DND-41 (cell line): ENCODE results near the gene PFKFB3.
"Not testable (repeated sequence)": the region's sequence is repeated elsewhere in the genome, so short reads cannot be mapped to it uniquely, and the experiment has no call there.

ENCODE experiments used
- ATAC-seq: fragments of 200-7000 bp; cut with Tn5 transposase; 3 replicates; pipeline ENCODE4 v1.9.1; 2021; ENCODE audit warnings: low read depth; ENCODE audit not compliant: insufficient read depth
- DNase-seq: peaks from one replicate; pipeline ENCODE4 v3.0.0-alpha.2; 2020
- H2AFZ ChIP-seq: 2 replicates; pipeline ENCODE4 v1.6.0; 2012; ENCODE audit warnings: low read depth, low read length
- H3K27ac ChIP-seq: 2 replicates; pipeline ENCODE4 v1.5.1; 2012; ENCODE audit warnings: low read length, inconsistent platforms
- H3K27me3 ChIP-seq: fragments of 200-600 bp; sonication (generic); 2 replicates; pipeline ENCODE4 v1.6.0; 2012; ENCODE audit warnings: low read length, mild to moderate bottlenecking, inconsistent platforms; ENCODE audit not compliant: insufficient read depth, poor library complexity
- H3K36me3 ChIP-seq: 2 replicates; pipeline ENCODE4 v1.5.1; 2012; ENCODE audit warnings: low read length, inconsistent platforms; ENCODE audit not compliant: insufficient read depth
- H3K4me1 ChIP-seq: 2 replicates; pipeline ENCODE4 v1.5.1; 2012; ENCODE audit warnings: mild to moderate bottlenecking, low read length; ENCODE audit not compliant: insufficient read depth
- H3K4me2 ChIP-seq: 2 replicates; pipeline ENCODE4 v1.6.0; 2012; ENCODE audit warnings: mild to moderate bottlenecking, moderate library complexity, low read length, inconsistent platforms; ENCODE audit not compliant: insufficient read depth
- H3K4me3 ChIP-seq, 2 experiments: fragments of 200-600 bp in 1 of 2; shearing (Covaris generic) in 1 of 2; 2 replicates each; pipeline ENCODE4 v1.5.1; 2012 to 2016; ENCODE audit warnings: inconsistent platforms in 2 of 2, low read length in 2 of 2, mild to moderate bottlenecking in 2 of 2, low read depth in 1 of 2, moderate library complexity in 1 of 2
- H3K79me2 ChIP-seq: 2 replicates; pipeline ENCODE4 v1.6.0; 2012; ENCODE audit warnings: low read length, inconsistent platforms; ENCODE audit not compliant: insufficient read depth
- H3K9ac ChIP-seq: 2 replicates; pipeline ENCODE4 v1.6.0; 2012; ENCODE audit warnings: low read depth, mild to moderate bottlenecking, inconsistent platforms, low read length, moderate library complexity
- H3K9me3 ChIP-seq: 2 replicates; pipeline ENCODE4 v1.5.1; 2012; ENCODE audit warnings: low read length, moderate library complexity, mild to moderate bottlenecking, inconsistent platforms; ENCODE audit not compliant: insufficient read depth, severe bottlenecking
- H4K20me1 ChIP-seq: 2 replicates; pipeline ENCODE4 v1.6.0; 2012; ENCODE audit warnings: low read length; ENCODE audit not compliant: insufficient read depth
- CTCF ChIP-seq: IDR thresholded peaks from 2 replicates; pipeline ENCODE4 v1.5.1; 2012; ENCODE audit warnings: borderline replicate concordance, low read length, moderate library complexity, mild to moderate bottlenecking; ENCODE audit not compliant: poor library complexity, severe bottlenecking; ENCODE audit errors: extremely low read depth
- EZH2 ChIP-seq: IDR thresholded peaks from 3 replicates; pipeline ENCODE4 v1.6.1; 2012; ENCODE audit warnings: borderline replicate concordance, low read depth, mild to moderate bottlenecking, moderate library complexity, low read length, inconsistent platforms; ENCODE audit not compliant: severe bottlenecking

The PFKFB3 gene

GRCh38 chr10:6237199-6237530 lies 34.4 kb downstream of the PFKFB3 start:
- peaks cover 15% of the 10 kb centered on the region; the same call in 1 of the 2 replicates for H4K20me1 ChIP-seq
- no peak overlapping the region for H3K4me2 ChIP-seq
- H3K79me2 ChIP-seq = no peaks in the 10 kb centered on the region
- peaks cover 9% of the 10 kb centered on the region; the same call in 1 of the 2 replicates for H3K4me1 ChIP-seq
- TF ChIP-seq CTCF (no peak), EZH2 (no peak)
- H3K4me3 ChIP-seq = no peak overlapping the region
- H3K9ac ChIP-seq = no peak overlapping the region
- H3K27me3 ChIP-seq = no peaks in the 10 kb centered on the region
- peaks cover 44% of the 10 kb centered on the region for H3K36me3 ChIP-seq
- no peak overlapping the region for H2AFZ ChIP-seq
- no peaks in the 10 kb centered on the region for H3K9me3 ChIP-seq
- H3K27ac ChIP-seq = no peak overlapping the region
- ATAC-seq = no peak
- DNase-seq = no peak

- H4K20me1 ChIP-seq, H3K9ac ChIP-seq, ATAC-seq, H3K79me2 ChIP-seq, H3K4me2 ChIP-seq, H3K4me1 ChIP-seq, DNase-seq, H3K27me3 ChIP-seq, H3K27ac ChIP-seq, H2AFZ ChIP-seq, H3K4me3 ChIP-seq, H3K9me3 ChIP-seq: not testable (repeated sequence)
- peaks cover 31% of the 10 kb centered on the region for H3K36me3 ChIP-seq
These were observed 36.0 kb downstream of the PFKFB3 start for GRCh38 chr10:6238587-6239212.

GRCh38 chr10:6239213-6239991 lies 36.7 kb downstream of the PFKFB3 start:
- TF ChIP-seq CTCF = no peak
- TF ChIP-seq EZH2 = no peak
- H3K27me3 ChIP-seq = no peaks in the 10 kb centered on the region
- H2AFZ ChIP-seq = no peak overlapping the region
- no peaks in the 10 kb centered on the region for H3K79me2 ChIP-seq
- H3K4me1 ChIP-seq = peaks cover 9% of the 10 kb centered on the region; the same call in 1 of the 2 replicates
- peak; percentile 61 for DNase-seq
- H4K20me1 ChIP-seq = peaks cover 3% of the 10 kb centered on the region; the same call in 1 of the 2 replicates
- no peak overlapping the region for H3K4me3 ChIP-seq
- H3K4me2 ChIP-seq = no peak overlapping the region
- H3K27ac ChIP-seq = 0 out of 2 replicates have a peak overlapping the region, but pooled peaks have one; percentile 12
- H3K36me3 ChIP-seq = peaks cover 27% of the 10 kb centered on the region
- ATAC-seq = peak; percentile 95
- H3K9ac ChIP-seq = no peak overlapping the region
- no peaks in the 10 kb centered on the region for H3K9me3 ChIP-seq

- H3K4me1 ChIP-seq = peaks cover 9% of the 10 kb centered on the region; the same call in 1 of the 2 replicates
- DNase-seq (no peak), ATAC-seq (no peak)
- no peak for TF ChIP-seq EZH2
- TF ChIP-seq CTCF = no peak
- H3K4me2 ChIP-seq = no peak overlapping the region
- H3K79me2 ChIP-seq = no peaks in the 10 kb centered on the region
- H2AFZ ChIP-seq = no peak overlapping the region
- no peak overlapping the region for H3K4me3 ChIP-seq
- no peaks in the 10 kb centered on the region for H3K27me3 ChIP-seq
- H3K27ac ChIP-seq = no peak overlapping the region
- H4K20me1 ChIP-seq = peaks cover 3% of the 10 kb centered on the region; the same call in 1 of the 2 replicates
- no peak overlapping the region for H3K9ac ChIP-seq
- H3K36me3 ChIP-seq = peaks cover 21% of the 10 kb centered on the region
- no peaks in the 10 kb centered on the region for H3K9me3 ChIP-seq
These were observed 37.5 kb downstream of the PFKFB3 start for GRCh38 chr10:6240254-6240653.
